Endothelial cell of umbilical vein (primary cell): ENCODE measurements around the gene PHACTR1.

Experiments
- EZH2 ChIP-seq: IDR thresholded peaks from 2 replicates; pipeline ENCODE4 v1.6.1; 2012; ENCODE audit warnings: borderline replicate concordance, low read depth, mild to moderate bottlenecking, moderate library complexity, low read length, inconsistent platforms; ENCODE audit not compliant: severe bottlenecking
- GATA2 ChIP-seq: IDR thresholded peaks from 2 replicates; pipeline ENCODE4 v1.7.0; 2011; ENCODE audit warnings: low read depth, mild to moderate bottlenecking, moderate library complexity, mixed read lengths, low read length; ENCODE audit not compliant: insufficient read length, insufficient read depth
- MYC ChIP-seq: IDR thresholded peaks from one replicate; pipeline ENCODE4 v1.6.1; 2011; ENCODE audit warnings: mild to moderate bottlenecking, low read depth, low read length
- POLR2AphosphoS5 ChIP-seq: IDR thresholded peaks from 2 replicates; pipeline ENCODE4 v1.6.1; 2012; ENCODE audit warnings: low read depth, mild to moderate bottlenecking, control low read depth, low read length, moderate library complexity; ENCODE audit not compliant: insufficient read depth
- TF ChIP-seq, protein P1 (sequence below), 2 donors: IDR thresholded peaks; 1 replicate in 1 of 2; 2 replicates in 1 of 2; pipeline ENCODE4 v1.5.1; 2011; ENCODE audit warnings: low read length in 2 of 2, mild to moderate bottlenecking in 2 of 2, moderate library complexity in 2 of 2, control low read depth in 1 of 2, inconsistent platforms in 1 of 2, low read depth in 1 of 2; ENCODE audit not compliant: insufficient read depth in 1 of 2; ENCODE audit errors: extremely low read depth in 1 of 2
- TF ChIP-seq, protein P2 (sequence below): IDR thresholded peaks from 2 replicates; pipeline ENCODE4 v1.6.1; 2011; ENCODE audit not compliant: insufficient read depth, insufficient read length

DNA sequence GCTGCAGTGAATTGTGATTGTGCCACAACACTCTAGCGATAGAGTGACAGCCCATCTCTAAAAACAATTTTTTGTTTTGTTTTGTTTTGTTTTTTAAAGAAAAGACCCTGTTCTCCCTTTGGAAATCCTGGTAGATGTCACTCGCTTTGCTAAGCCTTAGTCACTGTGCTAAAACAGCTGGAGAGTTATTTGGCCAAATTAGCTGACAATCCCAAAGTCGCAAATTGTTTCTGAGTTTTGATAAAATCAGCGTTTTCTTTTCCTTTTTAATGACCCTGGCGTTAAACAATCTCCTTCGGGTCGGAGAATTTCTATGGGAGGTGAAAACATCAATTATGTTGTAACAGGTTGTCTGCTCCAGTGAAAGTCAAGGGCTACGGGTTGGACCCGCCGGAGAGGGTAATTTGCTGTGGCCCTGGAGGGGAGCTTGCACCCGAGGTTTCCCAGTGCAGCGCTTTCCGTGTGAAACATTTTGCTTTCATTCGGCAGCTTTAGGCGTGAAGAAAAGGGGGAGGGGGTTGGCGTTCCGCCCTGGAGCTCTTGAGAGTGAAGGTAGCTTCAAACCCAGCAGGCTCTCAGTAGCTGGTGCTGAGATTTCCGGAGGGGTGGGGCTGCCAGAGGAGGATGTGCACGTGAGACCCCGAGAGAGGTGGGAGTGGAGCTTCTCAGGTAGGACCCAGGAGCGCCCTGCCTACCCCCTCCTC lies 296.6 kb downstream of the PHACTR1 start:
- TF ChIP-seq, protein P1, sequence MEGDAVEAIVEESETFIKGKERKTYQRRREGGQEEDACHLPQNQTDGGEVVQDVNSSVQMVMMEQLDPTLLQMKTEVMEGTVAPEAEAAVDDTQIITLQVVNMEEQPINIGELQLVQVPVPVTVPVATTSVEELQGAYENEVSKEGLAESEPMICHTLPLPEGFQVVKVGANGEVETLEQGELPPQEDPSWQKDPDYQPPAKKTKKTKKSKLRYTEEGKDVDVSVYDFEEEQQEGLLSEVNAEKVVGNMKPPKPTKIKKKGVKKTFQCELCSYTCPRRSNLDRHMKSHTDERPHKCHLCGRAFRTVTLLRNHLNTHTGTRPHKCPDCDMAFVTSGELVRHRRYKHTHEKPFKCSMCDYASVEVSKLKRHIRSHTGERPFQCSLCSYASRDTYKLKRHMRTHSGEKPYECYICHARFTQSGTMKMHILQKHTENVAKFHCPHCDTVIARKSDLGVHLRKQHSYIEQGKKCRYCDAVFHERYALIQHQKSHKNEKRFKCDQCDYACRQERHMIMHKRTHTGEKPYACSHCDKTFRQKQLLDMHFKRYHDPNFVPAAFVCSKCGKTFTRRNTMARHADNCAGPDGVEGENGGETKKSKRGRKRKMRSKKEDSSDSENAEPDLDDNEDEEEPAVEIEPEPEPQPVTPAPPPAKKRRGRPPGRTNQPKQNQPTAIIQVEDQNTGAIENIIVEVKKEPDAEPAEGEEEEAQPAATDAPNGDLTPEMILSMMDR (IDR thresholded peaks at IDR 0.05; ENCODE audit: extremely low read depth in 1 of 2, insufficient read depth in 1 of 2, low read depth in 1 of 2, low read length in 2 of 2) = no peak
- no peak for TF ChIP-seq EZH2
- no peak for TF ChIP-seq GATA2
- TF ChIP-seq, protein P2, sequence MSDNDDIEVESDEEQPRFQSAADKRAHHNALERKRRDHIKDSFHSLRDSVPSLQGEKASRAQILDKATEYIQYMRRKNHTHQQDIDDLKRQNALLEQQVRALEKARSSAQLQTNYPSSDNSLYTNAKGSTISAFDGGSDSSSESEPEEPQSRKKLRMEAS = no peak
- no peak for TF ChIP-seq POLR2AphosphoS5
- no peak for TF ChIP-seq MYC
